K562 (cell line): Measurements from ENCODE around the gene PAF1. TPM values are rescaled to one million over a fixed set of nuclear protein-coding genes. Genes with fewer than 3 reads are reported as not detected.

Experiments used
- HDAC1 ChIP-seq, 2 experiments: fragments of 450-650 bp; IDR thresholded peaks; 2 replicates each; pipeline ENCODE4 v1.6.1; 2016 to 2017; ENCODE audit warnings: inconsistent platforms in 1 of 2, mild to moderate bottlenecking in 1 of 2, moderate library complexity in 1 of 2
- KDM5B ChIP-seq: fragments of 200-600 bp; sonication (generic); IDR thresholded peaks from 2 replicates; pipeline ENCODE4 v1.6.1; 2012; ENCODE audit warnings: low read depth, mild to moderate bottlenecking, moderate library complexity, low read length, control low read depth, inconsistent platforms; ENCODE audit not compliant: insufficient replicate concordance
- MITF ChIP-seq: IDR thresholded peaks from 2 replicates; pipeline ENCODE4 v1.6.1; 2014; ENCODE audit warnings: antibody characterized with exemption
- RUNX1 ChIP-seq: sonication (generic); IDR thresholded peaks from 2 replicates; pipeline ENCODE4 v1.6.1; 2016; ENCODE audit warnings: antibody characterized with exemption, low read depth
- SIN3A ChIP-seq, 2 experiments: fragments of 150-350 bp in 1 of 2; IDR thresholded peaks; 2 replicates each; pipeline ENCODE4 v1.6.1; 2011 to 2016; ENCODE audit warnings: borderline replicate concordance in 2 of 2, low read depth in 2 of 2, low read length in 2 of 2, mild to moderate bottlenecking in 2 of 2, moderate library complexity in 2 of 2; ENCODE audit not compliant: control insufficient read depth in 1 of 2
- TCF15 ChIP-seq: fragments of 250-450 bp; sonication (Bioruptor Pico); IDR thresholded peaks from 2 replicates; pipeline ENCODE4 v1.8.0; 2022; ENCODE audit warnings: moderate library complexity, mild to moderate bottlenecking, inconsistent platforms
- THAP7 ChIP-seq: fragments of 250-450 bp; sonication (Bioruptor Pico); IDR thresholded peaks from 2 replicates; pipeline ENCODE4 v1.5.0; 2021
- ZBTB2 ChIP-seq: fragments of 450-650 bp; IDR thresholded peaks from 2 replicates; pipeline ENCODE4 v1.6.1; 2016; ENCODE audit warnings: antibody characterized with exemption
- ZFPM2 ChIP-seq: fragments of 250-450 bp; sonication (Bioruptor Pico); IDR thresholded peaks from 2 replicates; pipeline ENCODE4 v1.5.1; 2022; ENCODE audit warnings: mild to moderate bottlenecking
- ZNF212 ChIP-seq: fragments of 450-650 bp; formaldehyde crosslinking; IDR thresholded peaks from 2 replicates; pipeline ENCODE4 v1.4.0; 2020; ENCODE audit warnings: mild to moderate bottlenecking
- ZNF354B ChIP-seq: fragments of 250-450 bp; sonication (Bioruptor Pico); IDR thresholded peaks from 2 replicates; pipeline ENCODE4 v1.4.0; 2020
- ZNF407 ChIP-seq: fragments of 450-650 bp; IDR thresholded peaks from 2 replicates; pipeline ENCODE4 v1.6.1; 2016; ENCODE audit warnings: low read depth
- ZNF584 ChIP-seq: fragments of 200-800 bp; sonication (Bioruptor generic); IDR thresholded peaks from 2 replicates; pipeline ENCODE4 v1.6.1; 2016; ENCODE audit warnings: low read depth, mild to moderate bottlenecking, missing genetic modification characterization, missing compliant biosample characterization
- ZNF699 ChIP-seq: fragments of 250-450 bp; sonication (Bioruptor Pico); IDR thresholded peaks from 2 replicates; pipeline ENCODE4 v1.8.0; 2021; ENCODE audit warnings: mild to moderate bottlenecking, moderate library complexity; ENCODE audit not compliant: insufficient replicate concordance
- polyA plus RNA-seq, 8 experiments: library from polyadenylated mRNA; depleted of rRNA in 4 of 8; stranded (reverse) in 5 of 8; unstranded in 3 of 8; fragments of >200 nt; fragmentation: Nextera tagmentation in 2 of 8; fragmentation: Illumina TruSeq in 1 of 8; extraction: Ambion mirVana in 2 of 8; extraction: Trizol in 1 of 8; gene quantifications; 2 replicates each; pipeline versions ENCODE4 v1.2.1 to v1.2.3, GENCODE V29; 2011 to 2014; ENCODE audit warnings: inconsistent platforms in 1 of 8, missing spikeins in 1 of 8
- total RNA-seq, 7 experiments: library from RNA; depleted of rRNA in 6 of 7; stranded (reverse); fragments of >200 nt in 6 of 7; fragmentation: Illumina TruSeq in 2 of 7; extraction: Trizol in 2 of 7; gene quantifications; 2 replicates each; pipeline versions ENCODE4 v1.2.1 to v1.2.3, GENCODE V29; 2011 to 2021; ENCODE audit warnings: low replicate concordance in 1 of 7

Gene PAF1
- total and polyA plus RNA-seq, 9 of the 15 experiments (the other 6 are each of a cell fraction or from before 2014, with no cell fraction given): 1.5 to 45.0 (median 33.8) TPM

GRCh38 chr19:39341719-39342604 lies 48.9 kb downstream of the PAF1 start, which contains the start of gene SAMD4B (continued):
- TF ChIP-seq ZNF407 (no peak), ZNF354B (CRISPR knock-in tag) (no peak), TCF15 (CRISPR knock-in tag) (no peak), ZNF699 (CRISPR knock-in tag) (no peak), MITF (peak; percentile 16; the same call in 1 of the 2 replicates), ZNF212 (CRISPR knock-in tag) (no peak), ZFPM2 (no peak), KDM5B (peak; percentile 95), ZBTB2 (0 out of 2 replicates have a peak, but pooled peaks have one; percentile 24), SIN3A (IDR thresholded peaks at IDR 0.05; ENCODE audit: borderline replicate concordance in 2 of 2, control insufficient read depth in 1 of 2, low read depth in 2 of 2, low read length in 2 of 2) (peak; percentile 49 to 84; a peak in 3 of 4 replicates), ZNF584 (CRISPR knock-in tag) (no peak), HDAC1 (IDR thresholded peaks at IDR 0.05) (peak in 1 of 2 experiments; percentile 80; a peak in 1 of 4 replicates), RUNX1 (no peak), THAP7 (CRISPR knock-in tag) (no peak)
